GM10248 (cell line): ENCODE data around the gene PCDHGA12.
A peak's percentile ranks its signal among the peaks of the same experiment; 100 is the strongest.

Source experiments
- CTCF ChIA-PET: fragments of 300-600 bp; sonication (Branson Sonifier 250); formaldehyde crosslinking; extraction: SDS; loops from one replicate; lab custom pipeline; 2021; ENCODE audit warnings: antibody characterized with exemption; lab: Yijun Ruan, JAX
- POLR2A ChIA-PET: fragments of 350-650 bp; sonication (Branson Sonifier 250); formaldehyde crosslinking; extraction: SDS; loops from one replicate; lab custom pipeline; 2020; ENCODE audit warnings: antibody characterized with exemption; lab: Yijun Ruan, JAX
- DNase-seq: peaks from one replicate; pipeline ENCODE4 v3.0.0; 2012; ENCODE audit errors: extremely low spot score
- TF ChIP-seq, protein P1 (sequence below): IDR thresholded peaks from 2 replicates; pipeline ENCODE4 v1.5.1; 2012; ENCODE audit warnings: mild to moderate bottlenecking, low read depth; ENCODE audit errors: extremely low read depth, missing control alignments, control extremely low read depth

Gene PCDHGA12

DNA sequence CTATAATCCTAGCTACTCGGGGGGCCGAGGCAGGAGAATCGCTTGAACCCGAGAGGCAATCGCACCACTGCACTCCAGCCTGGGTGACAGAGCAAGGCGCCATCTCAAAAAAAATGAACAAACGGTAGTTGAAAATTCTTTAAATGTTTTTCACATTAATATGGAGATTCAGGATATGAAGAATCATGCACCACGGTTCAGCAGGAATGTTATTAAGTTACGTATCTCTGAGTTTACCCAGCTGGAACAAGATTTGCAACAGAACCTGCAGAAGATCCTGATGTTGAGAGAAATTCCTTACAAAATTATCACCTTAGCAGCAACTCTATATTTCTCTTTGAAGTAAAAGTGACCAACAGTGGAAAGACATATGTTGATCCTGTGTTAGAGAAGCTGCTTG is 10.0 kb downstream of the PCDHGA12 start:
- ChIA-PET POLR2A (no interaction called here), CTCF (no interaction called here)
- TF ChIP-seq, protein P1, sequence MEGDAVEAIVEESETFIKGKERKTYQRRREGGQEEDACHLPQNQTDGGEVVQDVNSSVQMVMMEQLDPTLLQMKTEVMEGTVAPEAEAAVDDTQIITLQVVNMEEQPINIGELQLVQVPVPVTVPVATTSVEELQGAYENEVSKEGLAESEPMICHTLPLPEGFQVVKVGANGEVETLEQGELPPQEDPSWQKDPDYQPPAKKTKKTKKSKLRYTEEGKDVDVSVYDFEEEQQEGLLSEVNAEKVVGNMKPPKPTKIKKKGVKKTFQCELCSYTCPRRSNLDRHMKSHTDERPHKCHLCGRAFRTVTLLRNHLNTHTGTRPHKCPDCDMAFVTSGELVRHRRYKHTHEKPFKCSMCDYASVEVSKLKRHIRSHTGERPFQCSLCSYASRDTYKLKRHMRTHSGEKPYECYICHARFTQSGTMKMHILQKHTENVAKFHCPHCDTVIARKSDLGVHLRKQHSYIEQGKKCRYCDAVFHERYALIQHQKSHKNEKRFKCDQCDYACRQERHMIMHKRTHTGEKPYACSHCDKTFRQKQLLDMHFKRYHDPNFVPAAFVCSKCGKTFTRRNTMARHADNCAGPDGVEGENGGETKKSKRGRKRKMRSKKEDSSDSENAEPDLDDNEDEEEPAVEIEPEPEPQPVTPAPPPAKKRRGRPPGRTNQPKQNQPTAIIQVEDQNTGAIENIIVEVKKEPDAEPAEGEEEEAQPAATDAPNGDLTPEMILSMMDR: no peak
- no peak for DNase-seq

DNA sequence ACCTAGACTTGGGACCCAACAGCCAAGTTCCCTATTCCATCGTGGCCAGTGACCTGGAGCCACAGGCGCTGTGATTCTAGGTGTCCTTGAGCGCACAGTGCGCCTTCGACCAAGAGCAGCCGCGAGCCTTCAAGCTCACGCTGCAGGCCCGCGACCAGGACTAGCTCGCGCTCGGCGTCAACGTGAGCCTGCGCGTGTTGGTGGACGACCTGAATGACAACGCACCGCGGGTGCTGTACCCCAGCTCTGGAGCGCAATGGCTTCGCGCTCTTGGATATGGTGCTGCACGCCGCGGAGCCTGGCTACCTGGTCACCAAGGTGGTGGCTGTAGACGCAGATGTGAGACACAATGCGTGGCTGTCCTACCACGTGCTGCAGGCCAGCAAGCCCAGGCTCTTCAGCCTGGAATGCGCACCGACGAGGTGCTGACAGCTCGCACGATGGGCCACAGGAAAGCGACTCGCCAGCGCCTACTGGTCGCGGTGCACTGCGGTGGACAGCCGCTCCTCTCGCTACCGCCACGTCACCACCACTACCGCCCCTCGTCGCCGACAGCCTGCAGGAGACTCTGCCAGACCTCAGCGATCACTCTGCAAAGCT is 11.4 kb downstream of the PCDHGA12 start:
- TF ChIP-seq, protein P1: no peak
- ChIA-PET POLR2A (no interaction called here), CTCF (interaction anchor here (0.9 to 1.4 kb wide), 2 partner anchors 21 to 122 kb away, joined by 3 to 5 read pairs; partner anchors contain the start of gene PCDHGA11)
- no peak for DNase-seq

DNA sequence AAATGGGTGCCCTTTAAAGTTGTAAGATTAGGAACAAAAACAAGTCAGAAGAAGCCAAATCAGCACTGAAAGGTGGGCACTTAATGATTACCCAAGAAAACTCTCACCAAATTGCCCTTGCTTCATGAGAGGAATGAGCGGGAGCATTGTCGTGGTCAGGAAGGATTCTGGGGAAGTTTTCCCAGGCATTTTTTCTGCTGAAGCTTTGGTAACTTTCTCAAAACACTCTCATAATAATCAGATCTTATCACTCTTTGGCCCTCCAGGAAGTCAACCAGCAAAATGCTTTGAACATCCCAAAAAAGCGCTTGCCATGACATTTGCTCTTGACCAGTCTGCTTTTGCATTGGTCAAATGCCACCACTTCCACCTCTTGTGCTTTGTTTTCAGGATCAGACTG is 35.0 kb downstream of the PCDHGA12 start:
- TF ChIP-seq, protein P1: no peak
- ChIA-PET CTCF (interaction anchor here (1.1 to 2.0 kb wide), 3 partner anchors 10 to 98 kb away, joined by 6 to 7 read pairs (median 7); partner anchors contain the start of gene PCDHGC3), POLR2A (no interaction called here)
- no peak for DNase-seq

DNA sequence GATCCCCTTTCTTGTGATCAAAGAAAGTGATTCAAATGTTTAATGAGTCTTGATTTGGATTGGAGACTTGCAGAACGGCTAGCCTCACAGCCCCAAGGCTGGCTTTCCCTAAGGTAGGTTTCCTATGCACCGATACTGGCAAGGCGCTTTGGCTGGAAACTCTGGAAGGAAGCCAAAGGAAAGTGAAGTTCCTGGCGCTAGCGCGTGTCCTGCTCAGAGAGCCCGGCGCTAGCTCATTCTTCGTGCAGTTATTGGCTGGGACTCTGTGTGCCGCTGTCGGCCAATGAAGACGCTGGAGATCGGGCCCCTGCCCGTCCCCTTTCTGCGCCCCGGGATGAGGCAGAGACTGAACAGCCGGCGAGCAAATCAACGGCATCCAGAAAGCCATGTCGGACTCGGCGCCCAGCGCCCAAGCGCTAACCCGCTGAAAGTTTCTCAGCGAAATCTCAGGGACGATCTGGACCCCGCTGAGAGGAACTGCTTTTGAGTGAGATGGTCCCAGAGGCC is 45.4 kb downstream of the PCDHGA12 start, which contains the start of gene PCDHGC3:
Gene PCDHGC3, plus strand, starts transcription at position 342 of the 507 bp plus-strand sequence. Its CDS starts 151 bp downstream, at position 493.
- POLR2A ChIA-PET: no interaction called here
- TF ChIP-seq, protein P1: peak; percentile 75
- DNase-seq: peak; percentile 89
- CTCF ChIA-PET: interaction anchor here (0.6 to 8.6 kb wide), 34 partner anchors 8 to 155 kb away, joined by 3 to 130 read pairs (median 5); partner anchors contain the start of genes DIAPH1, PCDHGA10, PCDHGA11 and PCDHGA12

DNA sequence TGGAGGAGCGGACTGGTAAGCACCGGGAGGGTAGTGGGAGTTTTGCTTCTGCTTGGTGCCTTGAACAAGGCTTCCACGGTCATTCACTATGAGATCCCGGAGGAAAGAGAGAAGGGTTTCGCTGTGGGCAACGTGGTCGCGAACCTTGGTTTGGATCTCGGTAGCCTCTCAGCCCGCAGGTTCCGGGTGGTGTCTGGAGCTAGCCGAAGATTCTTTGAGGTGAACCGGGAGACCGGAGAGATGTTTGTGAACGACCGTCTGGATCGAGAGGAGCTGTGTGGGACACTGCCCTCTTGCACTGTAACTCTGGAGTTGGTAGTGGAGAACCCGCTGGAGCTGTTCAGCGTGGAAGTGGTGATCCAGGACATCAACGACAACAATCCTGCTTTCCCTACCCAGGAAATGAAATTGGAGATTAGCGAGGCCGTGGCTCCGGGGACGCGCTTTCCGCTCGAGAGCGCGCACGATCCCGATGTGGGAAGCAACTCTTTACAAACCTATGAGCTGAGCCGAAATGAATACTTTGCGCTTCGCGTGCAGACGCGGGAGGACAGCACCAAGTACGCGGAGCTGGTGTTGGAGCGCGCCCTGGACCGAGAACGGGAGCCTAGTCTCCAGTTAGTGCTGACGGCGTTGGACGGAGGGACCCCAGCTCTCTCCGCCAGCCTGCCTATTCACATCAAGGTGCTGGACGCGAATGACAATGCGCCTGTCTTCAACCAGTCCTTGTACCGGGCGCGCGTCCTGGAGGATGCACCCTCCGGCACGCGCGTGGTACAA is 46.0 kb downstream of the PCDHGA12 start:
- ChIA-PET CTCF (interaction anchor here (0.9 to 8.6 kb wide), 27 partner anchors 10 to 149 kb away, joined by 3 to 130 read pairs (median 6); partner anchors contain the start of genes DIAPH1, PCDHGA10, PCDHGA11 and PCDHGA12), POLR2A (no interaction called here)
- peak; percentile 48 for DNase-seq
- TF ChIP-seq, protein P1: no peak

DNA sequence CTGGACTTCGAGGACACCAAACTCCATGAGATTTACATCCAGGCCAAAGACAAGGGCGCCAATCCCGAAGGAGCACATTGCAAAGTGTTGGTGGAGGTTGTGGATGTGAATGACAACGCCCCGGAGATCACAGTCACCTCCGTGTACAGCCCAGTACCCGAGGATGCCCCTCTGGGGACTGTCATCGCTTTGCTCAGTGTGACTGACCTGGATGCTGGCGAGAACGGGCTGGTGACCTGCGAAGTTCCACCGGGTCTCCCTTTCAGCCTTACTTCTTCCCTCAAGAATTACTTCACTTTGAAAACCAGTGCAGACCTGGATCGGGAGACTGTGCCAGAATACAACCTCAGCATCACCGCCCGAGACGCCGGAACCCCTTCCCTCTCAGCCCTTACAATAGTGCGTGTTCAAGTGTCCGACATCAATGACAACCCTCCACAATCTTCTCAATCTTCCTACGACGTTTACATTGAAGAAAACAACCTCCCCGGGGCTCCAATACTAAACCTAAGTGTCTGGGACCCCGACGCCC is 46.8 kb downstream of the PCDHGA12 start:
- ChIA-PET CTCF (interaction anchor here (0.9 to 8.6 kb wide), 11 partner anchors 14 to 91 kb away, joined by 3 to 130 read pairs (median 11); partner anchors contain the start of gene PCDHGB7), POLR2A (no interaction called here)
- TF ChIP-seq, protein P1: no peak
- peak; percentile 28 for DNase-seq
